ENCODE results near the gene MPDZ. TPM values are rescaled to one million over a fixed set of nuclear protein-coding genes. Genes with fewer than 3 reads are reported as not detected.
"Not testable (repeated sequence)": the region's sequence is repeated elsewhere in the genome, so short reads cannot be mapped to it uniquely, and the experiment has no call there.

Gene MPDZ
- total RNA-seq, 1 donor: 62.6 TPM

GRCh38 chr9:13239660-13240059 lies 39.8 kb downstream of the MPDZ start:
- no peak for TF ChIP-seq CTCF (IDR thresholded peaks at IDR 0.05; ENCODE audit: insufficient read depth, low read depth, low read length)
- no peak overlapping the region for H3K4me3 ChIP-seq (ENCODE audit: low read depth, low read length)
- no peak for DNase-seq (ENCODE audit: low read depth)

- DNase-seq (ENCODE audit: low read depth): no peak
- no peak overlapping the region for H3K4me3 ChIP-seq (ENCODE audit: low read depth, low read length)
- no peak for TF ChIP-seq CTCF (IDR thresholded peaks at IDR 0.05; ENCODE audit: insufficient read depth, low read depth, low read length)
These were observed 40.3 kb downstream of the MPDZ start for GRCh38 chr9:13239208-13239607.

GRCh38 chr9:13234932-13235331 lies 44.6 kb downstream of the MPDZ start:
- no peak for DNase-seq (ENCODE audit: low read depth)
- TF ChIP-seq CTCF (IDR thresholded peaks at IDR 0.05; ENCODE audit: insufficient read depth, low read depth, low read length): no peak
- H3K4me3 ChIP-seq (ENCODE audit: low read depth, low read length): no peak overlapping the region

GRCh38 chr9:13228431-13228830 lies 51.1 kb downstream of the MPDZ start:
- DNase-seq (ENCODE audit: low read depth): peak; percentile 55
- TF ChIP-seq CTCF (IDR thresholded peaks at IDR 0.05; ENCODE audit: insufficient read depth, low read depth, low read length): no peak

GRCh38 chr9:13224366-13224765 lies 55.1 kb downstream of the MPDZ start:
- no peak for TF ChIP-seq CTCF (IDR thresholded peaks at IDR 0.05; ENCODE audit: insufficient read depth, low read depth, low read length)
- no peak for DNase-seq (ENCODE audit: low read depth)
- no peak overlapping the region for H3K4me3 ChIP-seq (ENCODE audit: low read depth, low read length)

More at GRCh38 chr9:13228431-13228830, 51.1 kb downstream of the MPDZ start:
- H3K4me3 ChIP-seq (ENCODE audit: low read depth, low read length): no peak overlapping the region

GRCh38 chr9:13222733-13223132 lies 56.8 kb downstream of the MPDZ start:
- not testable (repeated sequence) for H3K4me3 ChIP-seq (ENCODE audit: low read depth, low read length); DNase-seq (ENCODE audit: low read depth)

- DNase-seq (ENCODE audit: low read depth): no peak
- H3K4me3 ChIP-seq (ENCODE audit: low read depth, low read length): no peak overlapping the region
- TF ChIP-seq CTCF (IDR thresholded peaks at IDR 0.05; ENCODE audit: insufficient read depth, low read depth, low read length): no peak
These were observed 57.8 kb downstream of the MPDZ start for GRCh38 chr9:13221741-13222140.
